ENCODE measurements around the gene CACNA2D3.
"Not testable (repeated sequence)": the region's sequence is repeated elsewhere in the genome, so short reads cannot be mapped to it uniquely, and the experiment has no call there.

The CACNA2D3 gene

GRCh38 chr3:55064164-55064563 lies 941.8 kb downstream of the CACNA2D3 start:
- no peak for DNase-seq

- no peak for DNase-seq
Measured at GRCh38 chr3:55065331-55065730, 943.0 kb downstream of the CACNA2D3 start.

DNA sequence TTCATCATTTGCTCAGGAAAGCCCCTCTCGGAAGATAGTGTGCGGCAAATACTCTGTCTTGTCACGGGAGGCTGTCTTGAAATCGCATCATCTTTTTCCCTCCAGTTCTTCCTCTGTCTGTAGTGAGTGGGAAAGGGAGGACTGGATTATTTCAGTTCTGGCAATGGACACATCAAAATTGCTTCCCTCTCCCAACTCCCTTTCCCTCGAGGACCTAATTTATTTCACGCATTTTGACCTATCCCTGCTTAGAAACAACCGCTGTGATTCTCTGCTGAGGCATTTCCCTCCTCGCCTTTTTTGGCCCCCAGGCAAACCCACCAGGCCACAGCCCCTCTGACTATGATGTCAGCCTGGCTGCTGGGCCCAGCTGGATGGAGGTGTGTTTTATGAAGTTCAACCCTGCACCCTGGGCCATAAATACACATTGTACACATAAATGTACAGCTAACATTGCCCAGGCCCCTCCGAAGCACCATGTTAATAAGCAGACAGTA lies 944.2 kb downstream of the CACNA2D3 start:
- DNase-seq, result no peak

DNA sequence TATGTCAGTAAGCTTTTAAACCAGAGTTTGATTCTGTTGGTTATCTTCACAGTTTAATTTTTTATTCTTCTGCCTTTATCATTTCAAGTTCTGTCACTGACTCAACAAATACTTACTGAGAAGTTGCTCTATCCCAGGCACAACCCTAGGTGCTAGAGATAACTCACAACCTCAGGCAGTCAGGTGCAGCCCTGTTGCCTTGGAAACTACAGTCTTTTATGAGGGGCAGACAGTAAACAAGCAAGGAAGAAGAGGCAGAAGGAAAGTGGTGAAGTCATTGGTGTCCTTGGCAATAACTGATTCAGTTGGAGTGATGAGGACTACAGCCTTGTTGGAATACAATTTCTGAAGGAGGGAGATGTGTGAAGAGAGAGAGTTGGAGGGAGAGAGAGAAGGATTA lies 947.6 kb downstream of the CACNA2D3 start:
- DNase-seq, result no peak

GRCh38 chr3:55074796-55075195 lies 952.4 kb downstream of the CACNA2D3 start:
- DNase-seq, result no peak

DNA sequence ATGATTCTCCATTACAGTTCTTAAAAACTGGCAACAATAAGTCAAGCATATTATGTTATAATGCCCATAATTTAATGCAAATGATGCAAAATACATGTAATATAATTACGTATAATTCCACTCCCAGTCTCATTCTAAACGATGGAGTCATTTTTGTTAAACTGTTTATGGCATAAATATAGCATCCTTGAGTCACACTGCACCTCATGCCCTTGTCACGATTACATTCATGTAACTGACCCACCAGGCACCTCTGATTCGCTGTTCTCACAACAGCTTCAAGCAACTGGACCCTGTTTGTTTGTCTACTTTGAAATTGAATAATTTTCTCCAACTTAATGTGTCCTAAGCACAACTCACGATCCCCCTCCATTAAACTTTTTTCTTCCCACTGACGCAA lies 953.5 kb downstream of the CACNA2D3 start:
- no peak for DNase-seq

DNA sequence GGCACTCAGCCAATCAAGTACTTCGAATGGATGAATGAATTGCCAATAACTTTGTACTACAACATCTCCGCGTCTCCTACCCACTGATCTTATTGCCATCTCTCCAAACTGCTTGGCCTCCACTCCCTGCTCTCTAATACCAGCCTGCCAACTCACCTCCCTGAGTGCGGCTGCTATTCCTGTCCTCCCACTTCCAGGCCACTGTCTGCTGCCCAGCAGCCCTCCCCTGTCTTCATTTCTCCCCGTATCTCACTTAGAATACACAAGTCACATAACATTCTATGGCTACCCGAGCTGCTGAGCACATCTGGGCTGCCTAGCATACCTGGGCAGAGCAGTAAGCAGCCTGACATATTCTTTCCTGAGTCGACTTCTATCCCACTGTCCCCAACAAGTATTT lies 955.4 kb downstream of the CACNA2D3 start:
- no peak for DNase-seq

- no peak for DNase-seq
Measured at GRCh38 chr3:55078876-55079275, 956.5 kb downstream of the CACNA2D3 start.

DNA sequence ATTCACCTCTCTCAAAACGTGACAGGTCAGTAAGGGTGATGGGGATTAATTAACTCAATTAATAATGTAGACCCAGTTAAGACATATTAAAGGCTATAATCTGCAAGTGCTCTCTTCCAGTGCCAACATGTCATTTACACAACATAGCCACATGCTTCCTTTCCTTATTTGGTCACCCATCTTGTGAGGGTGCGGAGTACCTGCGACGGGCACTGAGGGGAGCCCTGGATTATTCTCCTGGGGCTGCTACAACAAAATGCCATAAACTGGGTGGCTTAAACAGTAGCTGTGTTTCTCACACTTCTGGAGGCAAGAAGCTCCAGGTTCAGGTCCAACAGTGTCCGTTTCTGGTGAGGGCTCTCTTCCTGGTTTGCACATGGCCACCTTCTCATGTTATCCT lies 962.9 kb downstream of the CACNA2D3 start:
- no peak for DNase-seq

DNA sequence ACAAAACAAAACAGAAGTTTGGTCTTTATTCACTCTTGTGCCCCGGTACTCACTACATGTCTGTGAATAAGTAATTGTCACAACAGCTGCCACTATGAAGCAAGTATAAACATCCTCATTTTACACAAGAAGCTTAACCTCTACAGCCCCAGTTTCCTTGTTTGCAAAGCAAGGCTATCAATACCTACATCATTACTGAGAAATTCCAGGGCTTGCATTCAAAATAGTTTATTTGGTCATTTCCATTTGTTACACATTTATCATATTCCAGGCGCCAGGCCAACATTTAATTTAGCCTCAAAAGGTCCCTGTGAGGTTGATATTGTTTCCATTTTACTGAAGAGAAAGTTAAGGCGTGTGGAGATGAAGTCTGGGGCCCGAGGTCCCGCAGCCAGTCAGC lies 966.9 kb downstream of the CACNA2D3 start:
- no peak for DNase-seq

GRCh38 chr3:55090291-55090690 lies 967.9 kb downstream of the CACNA2D3 start:
- no peak for DNase-seq

GRCh38 chr3:55090746-55091145 lies 968.4 kb downstream of the CACNA2D3 start:
- no peak for DNase-seq

- DNase-seq, result no peak
Measured at GRCh38 chr3:55091381-55092225, 969.3 kb downstream of the CACNA2D3 start.

GRCh38 chr3:55094676-55095075 lies 972.3 kb downstream of the CACNA2D3 start:
- DNase-seq, result no peak

- no peak for DNase-seq
Measured at GRCh38 chr3:55097441-55097840, 975.1 kb downstream of the CACNA2D3 start.

GRCh38 chr3:55105647-55106046 lies 983.3 kb downstream of the CACNA2D3 start:
- DNase-seq, result no peak

- DNase-seq, result no peak
Measured at GRCh38 chr3:55107187-55107586, 984.8 kb downstream of the CACNA2D3 start.

DNA sequence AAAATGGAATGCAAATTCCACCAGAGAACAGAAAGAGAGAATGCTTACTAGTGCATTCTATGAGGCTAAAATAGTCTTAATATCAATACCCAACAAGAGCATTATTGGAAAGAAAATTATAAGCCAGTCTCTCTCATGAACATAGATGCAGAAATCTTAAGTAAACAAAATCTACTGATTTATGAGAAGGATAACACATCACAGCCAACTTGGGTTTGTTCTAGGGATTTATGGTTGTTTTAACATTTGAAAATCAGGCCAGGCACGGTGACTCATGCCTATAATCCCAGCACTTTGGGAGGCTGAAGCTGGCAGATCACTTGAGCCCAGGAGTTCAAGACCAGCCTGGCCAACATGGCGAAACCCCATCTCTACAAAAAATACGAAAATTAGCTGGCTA lies 989.6 kb downstream of the CACNA2D3 start:
- DNase-seq, result not testable (repeated sequence)

GRCh38 chr3:55118451-55118850 lies 996.1 kb downstream of the CACNA2D3 start:
- no peak for DNase-seq

- DNase-seq, result no peak
Measured at GRCh38 chr3:55119268-55119667, 996.9 kb downstream of the CACNA2D3 start.

- no peak for DNase-seq
Measured at GRCh38 chr3:55122312-55122711, 1000.0 kb downstream of the CACNA2D3 start.

Data from activated CD4-positive, alpha-beta T cell treated with anti-CD3 and anti-CD28 coated beads, Interleukin-2, amount 50 U/mL, for 1 hour (primary cell).